ENCODE data around the gene CCDC15.
A peak's percentile ranks its signal among the peaks of the same experiment; 100 is the strongest.
"Not testable (repeated sequence)": the region's sequence is repeated elsewhere in the genome, so short reads cannot be mapped to it uniquely, and the experiment has no call there.

Gene CCDC15

DNA sequence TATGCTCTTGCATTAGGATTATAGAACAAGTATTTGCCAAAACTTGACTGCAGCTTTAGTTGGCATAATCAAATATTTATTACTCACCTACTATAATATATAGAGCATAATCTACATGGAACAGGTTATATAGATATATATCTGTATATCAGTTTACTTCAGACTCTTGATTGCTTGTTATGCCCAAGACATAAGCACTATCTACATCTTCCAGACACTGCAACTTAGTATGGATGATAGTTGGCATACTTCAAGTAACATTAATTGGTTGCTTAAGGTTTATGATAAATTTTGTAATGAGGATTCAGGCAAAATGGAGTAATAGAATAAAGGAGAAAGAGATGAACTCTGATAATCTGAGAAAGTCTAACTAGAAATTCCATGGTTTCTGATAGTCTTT, 1.0 kb downstream of the CCDC15 start:
- H3K4me3 ChIP-seq (ENCODE audit: low read depth, low read length): no peak overlapping the region
- H3K27me3 ChIP-seq (ENCODE audit: control insufficient read depth, insufficient read depth, low read length): no peaks in the 10 kb centered on the region
- H3K9ac ChIP-seq: no peak overlapping the region
- H2AFZ ChIP-seq: no peak overlapping the region
- TF ChIP-seq, protein P1, sequence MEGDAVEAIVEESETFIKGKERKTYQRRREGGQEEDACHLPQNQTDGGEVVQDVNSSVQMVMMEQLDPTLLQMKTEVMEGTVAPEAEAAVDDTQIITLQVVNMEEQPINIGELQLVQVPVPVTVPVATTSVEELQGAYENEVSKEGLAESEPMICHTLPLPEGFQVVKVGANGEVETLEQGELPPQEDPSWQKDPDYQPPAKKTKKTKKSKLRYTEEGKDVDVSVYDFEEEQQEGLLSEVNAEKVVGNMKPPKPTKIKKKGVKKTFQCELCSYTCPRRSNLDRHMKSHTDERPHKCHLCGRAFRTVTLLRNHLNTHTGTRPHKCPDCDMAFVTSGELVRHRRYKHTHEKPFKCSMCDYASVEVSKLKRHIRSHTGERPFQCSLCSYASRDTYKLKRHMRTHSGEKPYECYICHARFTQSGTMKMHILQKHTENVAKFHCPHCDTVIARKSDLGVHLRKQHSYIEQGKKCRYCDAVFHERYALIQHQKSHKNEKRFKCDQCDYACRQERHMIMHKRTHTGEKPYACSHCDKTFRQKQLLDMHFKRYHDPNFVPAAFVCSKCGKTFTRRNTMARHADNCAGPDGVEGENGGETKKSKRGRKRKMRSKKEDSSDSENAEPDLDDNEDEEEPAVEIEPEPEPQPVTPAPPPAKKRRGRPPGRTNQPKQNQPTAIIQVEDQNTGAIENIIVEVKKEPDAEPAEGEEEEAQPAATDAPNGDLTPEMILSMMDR (IDR thresholded peaks at IDR 0.05): no peak
- no peaks in the 10 kb centered on the region for H3K9me3 ChIP-seq (ENCODE audit: control insufficient read depth, low read length)
- H3K4me2 ChIP-seq (ENCODE audit: low read length): no peak overlapping the region
- H3K27ac ChIP-seq: no peak overlapping the region
- H3K79me2 ChIP-seq: no peaks in the 10 kb centered on the region
- no peaks in the 10 kb centered on the region for H3K36me3 ChIP-seq (ENCODE audit: control insufficient read depth, insufficient read depth, low read length)
- H3K4me1 ChIP-seq: no peaks in the 10 kb centered on the region

DNA sequence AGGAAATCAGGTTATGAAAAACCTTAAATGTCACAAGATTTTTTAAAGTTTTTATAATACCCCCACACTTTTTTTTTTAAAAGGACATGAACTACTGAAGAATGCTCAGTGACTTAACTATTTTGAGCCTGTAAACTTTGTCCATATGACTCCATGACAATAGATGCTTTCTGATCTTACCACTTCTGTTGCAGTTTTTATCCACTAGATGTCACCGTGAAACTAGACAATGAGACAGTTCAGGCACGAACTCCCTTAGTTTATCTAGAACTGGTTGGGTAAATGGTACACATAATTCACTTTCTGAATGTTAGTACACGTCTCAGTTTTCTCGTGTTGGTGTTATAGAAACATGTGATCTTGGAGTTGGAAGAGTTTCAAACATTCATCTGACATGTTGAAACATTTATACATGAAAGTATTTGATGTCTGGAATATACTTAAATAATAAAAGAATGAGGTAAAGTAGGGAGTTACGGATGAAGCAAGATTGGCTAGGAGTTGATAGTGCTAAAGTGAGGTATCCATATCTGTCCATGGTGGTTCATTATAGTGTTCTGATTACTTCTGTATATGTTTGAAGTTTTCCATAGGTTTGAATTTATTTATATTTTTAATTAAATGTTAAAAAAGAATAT, 8.1 kb downstream of the CCDC15 start:
- no peaks in the 10 kb centered on the region for H3K9me3 ChIP-seq (ENCODE audit: control insufficient read depth, low read length)
- no peak overlapping the region for H3K4me3 ChIP-seq (ENCODE audit: low read depth, low read length)
- no peak overlapping the region for H2AFZ ChIP-seq
- H3K4me1 ChIP-seq: no peaks in the 10 kb centered on the region
- no peak overlapping the region for H3K4me2 ChIP-seq (ENCODE audit: low read length)
- no peaks in the 10 kb centered on the region for H3K36me3 ChIP-seq (ENCODE audit: control insufficient read depth, insufficient read depth, low read length)
- TF ChIP-seq, protein P1 (IDR thresholded peaks at IDR 0.05): peak; percentile 53
- no peaks in the 10 kb centered on the region for H3K79me2 ChIP-seq
- H3K9ac ChIP-seq: no peak overlapping the region
- no peak overlapping the region for H3K27ac ChIP-seq
- no peaks in the 10 kb centered on the region for H3K27me3 ChIP-seq (ENCODE audit: control insufficient read depth, insufficient read depth, low read length)

GRCh38 chr11:124968197-124968596, 14.2 kb downstream of the CCDC15 start:
- H3K4me1 ChIP-seq; H3K36me3 ChIP-seq (ENCODE audit: control insufficient read depth, insufficient read depth, low read length); H3K4me2 ChIP-seq (ENCODE audit: low read length); H3K9ac ChIP-seq; H3K79me2 ChIP-seq; H3K27me3 ChIP-seq (ENCODE audit: control insufficient read depth, insufficient read depth, low read length); H3K27ac ChIP-seq; H2AFZ ChIP-seq; H3K9me3 ChIP-seq (ENCODE audit: control insufficient read depth, low read length); H3K4me3 ChIP-seq (ENCODE audit: low read depth, low read length): not testable (repeated sequence)

DNA sequence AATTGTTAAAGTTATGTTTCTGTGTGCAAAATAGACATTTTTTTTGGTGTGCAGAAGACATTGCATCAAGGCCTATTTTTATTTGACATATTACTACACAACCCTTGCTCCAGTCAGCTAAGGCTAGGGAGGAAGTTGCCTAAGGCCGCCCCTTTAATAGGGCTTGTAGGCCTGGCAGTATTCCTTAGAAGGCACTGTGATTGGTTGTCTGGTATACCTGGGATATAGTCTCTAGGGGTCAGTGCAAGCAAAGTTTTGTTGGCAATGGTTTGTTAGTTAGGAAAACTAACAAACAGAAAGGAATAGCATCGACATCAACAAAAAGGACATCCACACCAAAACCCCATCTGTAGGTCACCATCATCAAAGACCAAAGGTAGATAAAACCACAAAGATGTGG, 16.9 kb downstream of the CCDC15 start:
- Histone ChIP-seq H3K27ac (no peak overlapping the region), H2AFZ (no peak overlapping the region), H3K4me2 (ENCODE audit: low read length) (no peak overlapping the region), H3K9ac (no peak overlapping the region), H3K9me3 (ENCODE audit: control insufficient read depth, low read length) (no peaks in the 10 kb centered on the region), H3K4me3 (ENCODE audit: low read depth, low read length) (no peak overlapping the region), H3K79me2 (no peaks in the 10 kb centered on the region), H3K4me1 (no peaks in the 10 kb centered on the region), H3K27me3 (ENCODE audit: control insufficient read depth, insufficient read depth, low read length) (no peaks in the 10 kb centered on the region), H3K36me3 (ENCODE audit: control insufficient read depth, insufficient read depth, low read length) (no peaks in the 10 kb centered on the region)
- TF ChIP-seq, protein P1 (IDR thresholded peaks at IDR 0.05): no peak

DNA sequence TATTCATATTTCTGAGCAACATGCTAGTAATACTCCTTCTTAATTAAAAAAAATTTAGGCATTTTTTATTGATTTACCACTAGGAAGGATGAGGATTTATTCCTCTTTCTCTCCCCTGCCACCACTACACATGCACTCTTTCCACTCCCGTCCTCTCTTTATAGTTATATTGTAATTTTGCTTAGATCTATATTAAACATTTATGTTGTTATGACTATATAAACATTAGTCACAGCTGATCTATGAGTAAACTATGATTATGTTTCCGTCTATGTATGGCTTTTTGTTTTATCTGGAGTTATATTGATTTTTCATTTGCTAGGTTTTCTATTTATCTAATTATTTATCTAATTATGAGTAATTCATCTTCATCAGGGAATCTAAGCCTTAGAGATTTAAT, 17.8 kb downstream of the CCDC15 start:
- H3K4me3 ChIP-seq (ENCODE audit: low read depth, low read length): no peak overlapping the region
- H3K4me2 ChIP-seq (ENCODE audit: low read length): no peak overlapping the region
- no peaks in the 10 kb centered on the region for H3K4me1 ChIP-seq
- H3K27me3 ChIP-seq (ENCODE audit: control insufficient read depth, insufficient read depth, low read length): no peaks in the 10 kb centered on the region
- no peak overlapping the region for H2AFZ ChIP-seq
- no peaks in the 10 kb centered on the region for H3K79me2 ChIP-seq
- H3K27ac ChIP-seq: no peak overlapping the region
- TF ChIP-seq, protein P1 (IDR thresholded peaks at IDR 0.05): no peak
- H3K9ac ChIP-seq: no peak overlapping the region
- no peaks in the 10 kb centered on the region for H3K36me3 ChIP-seq (ENCODE audit: control insufficient read depth, insufficient read depth, low read length)
- H3K9me3 ChIP-seq (ENCODE audit: control insufficient read depth, low read length): no peaks in the 10 kb centered on the region
